DOHH2 (cell line): Measurements from ENCODE around the gene TDRD12.
"Not testable (repeated sequence)": the region's sequence is repeated elsewhere in the genome, so short reads cannot be mapped to it uniquely, and the experiment has no call there.

ENCODE experiments used
- H3F3A ChIP-seq: fragments of 200-600 bp; sonication (generic), shearing (Covaris generic); 2 replicates; pipeline ENCODE4 v1.6.0; 2016; ENCODE audit warnings: antibody characterized with exemption, mild to moderate bottlenecking; ENCODE audit not compliant: control insufficient read depth, insufficient read depth
- H3K27ac ChIP-seq: fragments of 200-600 bp; sonication (generic); 2 replicates; pipeline ENCODE4 v1.5.1; 2014; ENCODE audit warnings: low read depth, mild to moderate bottlenecking, low read length, moderate library complexity
- H3K27me3 ChIP-seq: fragments of 200-600 bp; sonication (generic); 2 replicates; pipeline ENCODE4 v1.6.1; 2014; ENCODE audit warnings: mild to moderate bottlenecking, low read length, mixed read lengths; ENCODE audit not compliant: control insufficient read depth
- H3K36me3 ChIP-seq: fragments of 200-600 bp; sonication (generic); 2 replicates; pipeline ENCODE4 v1.6.1; 2014; ENCODE audit warnings: mild to moderate bottlenecking, low read length, moderate library complexity, mixed read lengths; ENCODE audit not compliant: control insufficient read depth
- H3K4me1 ChIP-seq: fragments of 200-600 bp; sonication (generic); 2 replicates; pipeline ENCODE4 v1.6.1; 2014; ENCODE audit warnings: mild to moderate bottlenecking, low read length, mixed read lengths; ENCODE audit not compliant: control insufficient read depth
- H3K4me2 ChIP-seq: fragments of 200-600 bp; sonication (generic); 2 replicates; pipeline ENCODE4 v1.6.0; 2014; ENCODE audit warnings: mild to moderate bottlenecking, low read length, moderate library complexity
- H3K4me3 ChIP-seq: fragments of 200-600 bp; sonication (generic); 2 replicates; pipeline ENCODE4 v1.5.1; 2014; ENCODE audit warnings: mild to moderate bottlenecking, low read length, mixed read lengths
- H3K79me2 ChIP-seq: fragments of 200-600 bp; sonication (generic); 2 replicates; pipeline ENCODE4 v1.6.1; 2014; ENCODE audit warnings: mild to moderate bottlenecking, low read length, mixed read lengths; ENCODE audit not compliant: control insufficient read depth
- H3K9me2 ChIP-seq: fragments of 200-600 bp; sonication (generic); replicated peaks from 2 replicates; pipeline ENCODE4 v1.6.1; 2014; ENCODE audit warnings: mild to moderate bottlenecking, low read length, mixed read lengths; ENCODE audit not compliant: control insufficient read depth
- H3K9me3 ChIP-seq: fragments of 200-600 bp; sonication (generic); 2 replicates; pipeline ENCODE4 v1.6.1; 2014; ENCODE audit warnings: antibody characterized with exemption, low read length, mixed read lengths; ENCODE audit not compliant: control insufficient read depth, insufficient read depth
- H4K20me1 ChIP-seq: fragments of 200-600 bp; sonication (generic); 2 replicates; pipeline ENCODE4 v1.6.0; 2014; ENCODE audit warnings: low read depth, mild to moderate bottlenecking, antibody characterized with exemption, low read length, moderate library complexity; ENCODE audit not compliant: control insufficient read depth, insufficient read depth
- EZH2phosphoT487 ChIP-seq: fragments of 200-600 bp; sonication (generic); IDR thresholded peaks from 2 replicates; pipeline ENCODE4 v1.6.1; 2017; ENCODE audit warnings: borderline replicate concordance, mild to moderate bottlenecking, antibody characterized with exemption, low read length, moderate library complexity, mixed read lengths
- TF ChIP-seq, protein P1 (sequence below): fragments of 200-600 bp; sonication (generic); IDR thresholded peaks from one replicate; pipeline ENCODE4 v1.5.1; 2014; ENCODE audit warnings: antibody characterized with exemption, mild to moderate bottlenecking, low read depth, low read length; ENCODE audit not compliant: poor library complexity, severe bottlenecking

TDRD12 gene

DNA sequence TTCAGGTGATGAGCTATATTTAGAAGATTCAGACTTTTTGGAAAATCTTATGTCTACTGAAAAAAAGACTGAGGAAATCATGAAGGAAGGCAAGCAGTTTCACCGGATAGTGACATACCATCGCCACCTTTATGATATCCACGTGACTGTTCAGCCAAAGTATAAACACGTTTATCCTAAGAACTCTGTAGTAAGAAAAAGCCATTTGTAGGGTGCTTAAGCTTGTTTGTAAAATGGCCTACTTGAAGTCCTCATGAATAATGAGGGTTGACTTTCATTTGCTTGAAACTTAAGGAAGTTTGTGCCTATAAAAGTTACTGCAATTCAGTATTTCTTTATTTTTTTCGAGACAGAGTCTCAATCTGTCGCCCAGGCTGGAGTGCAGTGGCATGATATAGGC, 7.8 kb upstream of the TDRD12 start:
- TF ChIP-seq EZH2phosphoT487, result no peak
- TF ChIP-seq, protein P1, sequence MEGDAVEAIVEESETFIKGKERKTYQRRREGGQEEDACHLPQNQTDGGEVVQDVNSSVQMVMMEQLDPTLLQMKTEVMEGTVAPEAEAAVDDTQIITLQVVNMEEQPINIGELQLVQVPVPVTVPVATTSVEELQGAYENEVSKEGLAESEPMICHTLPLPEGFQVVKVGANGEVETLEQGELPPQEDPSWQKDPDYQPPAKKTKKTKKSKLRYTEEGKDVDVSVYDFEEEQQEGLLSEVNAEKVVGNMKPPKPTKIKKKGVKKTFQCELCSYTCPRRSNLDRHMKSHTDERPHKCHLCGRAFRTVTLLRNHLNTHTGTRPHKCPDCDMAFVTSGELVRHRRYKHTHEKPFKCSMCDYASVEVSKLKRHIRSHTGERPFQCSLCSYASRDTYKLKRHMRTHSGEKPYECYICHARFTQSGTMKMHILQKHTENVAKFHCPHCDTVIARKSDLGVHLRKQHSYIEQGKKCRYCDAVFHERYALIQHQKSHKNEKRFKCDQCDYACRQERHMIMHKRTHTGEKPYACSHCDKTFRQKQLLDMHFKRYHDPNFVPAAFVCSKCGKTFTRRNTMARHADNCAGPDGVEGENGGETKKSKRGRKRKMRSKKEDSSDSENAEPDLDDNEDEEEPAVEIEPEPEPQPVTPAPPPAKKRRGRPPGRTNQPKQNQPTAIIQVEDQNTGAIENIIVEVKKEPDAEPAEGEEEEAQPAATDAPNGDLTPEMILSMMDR, result no peak
- peaks cover 27% of the 10 kb centered on the region for H3K36me3 ChIP-seq
- no peaks in the 10 kb centered on the region for H3K9me2 ChIP-seq
- H4K20me1 ChIP-seq, result no peaks in the 10 kb centered on the region
- H3K79me2 ChIP-seq, result peaks cover 14% of the 10 kb centered on the region
- no peaks in the 10 kb centered on the region for H3F3A ChIP-seq
- no peaks in the 10 kb centered on the region for H3K9me3 ChIP-seq
- no peak overlapping the region for H3K27ac ChIP-seq
- H3K4me1 ChIP-seq, result no peaks in the 10 kb centered on the region
- H3K4me3 ChIP-seq, result no peak overlapping the region
- no peaks in the 10 kb centered on the region for H3K27me3 ChIP-seq
- H3K4me2 ChIP-seq, result no peak overlapping the region

DNA sequence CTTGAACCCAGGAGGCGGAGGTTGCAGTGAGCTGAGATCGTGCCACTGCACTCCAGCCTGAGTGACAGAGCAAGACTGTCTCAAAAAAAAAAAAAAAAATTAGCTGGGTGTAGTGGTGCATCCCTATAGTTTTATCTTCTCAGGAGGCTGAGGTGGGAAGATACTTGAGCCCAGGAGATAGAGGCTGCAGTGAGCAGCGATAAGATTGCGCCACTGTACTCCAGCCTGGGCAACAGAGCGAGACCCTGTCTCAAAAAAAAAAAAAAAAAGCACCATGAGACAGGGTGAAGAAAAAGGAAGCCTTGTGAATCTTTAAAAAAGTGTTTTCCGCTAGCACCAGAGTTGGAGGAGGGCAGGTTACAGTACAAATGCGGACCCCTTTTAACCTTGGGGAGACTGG, 3.4 kb upstream of the TDRD12 start:
- not testable (repeated sequence) for H3K27ac ChIP-seq, H3K4me3 ChIP-seq, H3K79me2 ChIP-seq, H4K20me1 ChIP-seq, H3K9me2 ChIP-seq, H3K27me3 ChIP-seq, H3K4me2 ChIP-seq, H3K4me1 ChIP-seq, H3K9me3 ChIP-seq, H3F3A ChIP-seq
- H3K36me3 ChIP-seq, result peaks cover 11% of the 10 kb centered on the region

DNA sequence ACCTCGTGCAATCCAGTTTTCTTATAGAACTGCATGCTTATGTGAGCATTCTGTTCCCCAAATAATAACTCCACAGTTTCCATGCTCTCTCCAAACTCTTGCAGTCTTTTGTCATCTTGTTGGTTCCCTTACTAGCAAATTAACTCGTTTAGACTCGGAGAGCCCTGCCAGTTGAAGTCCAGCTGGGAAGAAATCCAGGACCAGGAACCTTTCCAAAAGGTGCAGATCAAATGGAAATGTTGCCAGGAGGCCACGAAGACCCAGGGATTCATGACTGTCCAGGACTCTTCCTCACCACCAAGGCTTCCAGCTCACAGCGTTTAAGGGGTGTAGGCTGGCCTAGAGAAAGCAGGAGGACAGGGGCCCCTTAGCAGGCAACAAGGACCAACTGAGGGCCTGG, 2.1 kb upstream of the TDRD12 start:
- Histone ChIP-seq H3K36me3 (peaks cover 7% of the 10 kb centered on the region), H4K20me1 (no peaks in the 10 kb centered on the region), H3K9me2 (no peaks in the 10 kb centered on the region), H3K4me1 (no peaks in the 10 kb centered on the region), H3K27ac (no peak overlapping the region), H3K9me3 (no peaks in the 10 kb centered on the region), H3K79me2 (no peaks in the 10 kb centered on the region), H3K27me3 (no peaks in the 10 kb centered on the region), H3F3A (no peaks in the 10 kb centered on the region; the same call in 1 of the 2 replicates), H3K4me3 (no peak overlapping the region), H3K4me2 (no peak overlapping the region)
- TF ChIP-seq EZH2phosphoT487, result no peak
- TF ChIP-seq, protein P1, result no peak

DNA sequence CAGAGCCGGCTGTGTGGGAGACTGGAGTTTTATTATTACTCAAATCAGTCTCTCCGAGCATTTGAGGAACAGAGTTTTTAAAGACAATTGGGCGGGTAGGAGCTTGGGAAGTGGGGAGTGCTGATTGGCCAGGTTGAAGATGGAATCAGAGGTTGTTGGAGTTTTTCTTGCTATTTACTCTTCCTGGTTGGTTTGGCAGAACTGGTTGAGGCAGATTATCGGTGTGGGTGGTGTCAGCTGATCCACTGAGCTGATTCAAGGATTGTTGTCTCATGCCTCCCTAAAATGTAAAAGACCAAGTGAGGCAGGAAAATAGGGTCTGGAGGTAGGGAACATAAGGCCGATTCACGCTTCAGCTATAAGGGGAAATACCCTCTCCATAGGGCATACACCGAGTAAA, 1.3 kb upstream of the TDRD12 start:
- peaks cover 5% of the 10 kb centered on the region for H3K36me3 ChIP-seq
- no peak overlapping the region for H3K4me2 ChIP-seq
- H3K9me3 ChIP-seq, result no peaks in the 10 kb centered on the region
- H3K79me2 ChIP-seq, result no peaks in the 10 kb centered on the region
- no peaks in the 10 kb centered on the region for H3K9me2 ChIP-seq
- no peaks in the 10 kb centered on the region for H4K20me1 ChIP-seq
- H3F3A ChIP-seq, result no peaks in the 10 kb centered on the region; the same call in 1 of the 2 replicates
- no peak overlapping the region for H3K27ac ChIP-seq
- H3K4me3 ChIP-seq, result no peak overlapping the region
- no peaks in the 10 kb centered on the region for H3K27me3 ChIP-seq
- TF ChIP-seq EZH2phosphoT487, result no peak
- TF ChIP-seq, protein P1, result no peak
- H3K4me1 ChIP-seq, result no peaks in the 10 kb centered on the region
